HFF-Myc (cell line): Measurements from ENCODE around the gene PACRG.

Experiments
- DNase-seq: peaks from one replicate; pipeline ENCODE4 v3.0.0-alpha.2; 2011; ENCODE audit warnings: low read depth; ENCODE audit errors: extremely low read depth
- H3K4me3 ChIP-seq: replicated peaks from 2 replicates; pipeline ENCODE4 v1.5.1; 2011; ENCODE audit warnings: low read depth, mild to moderate bottlenecking, control low read depth, low read length
- TF ChIP-seq, protein P1 (sequence below): IDR thresholded peaks from 2 replicates; pipeline ENCODE4 v1.5.1; 2012; ENCODE audit warnings: mild to moderate bottlenecking, low read depth, low read length, control low read depth; ENCODE audit errors: missing control alignments

Gene PACRG

DNA sequence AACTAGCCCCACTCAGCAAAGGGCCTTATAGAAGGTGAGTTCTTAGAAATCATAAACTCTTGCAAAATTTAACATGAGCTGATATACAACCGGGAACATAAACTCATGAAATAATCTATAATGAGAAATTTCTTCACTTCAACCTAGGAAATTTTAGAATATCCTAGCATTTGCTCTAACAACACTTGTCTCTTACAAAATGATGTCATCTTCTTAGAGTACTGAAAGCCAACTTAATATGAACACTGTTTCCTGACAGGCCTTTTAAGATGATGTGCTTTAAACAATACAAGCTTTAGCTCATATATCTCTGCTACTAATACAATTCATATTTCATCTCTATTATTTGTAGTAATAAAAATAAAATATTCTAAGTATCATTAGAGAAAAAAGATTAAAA is 932 bp downstream of the PACRG start:
- no peak overlapping the region for H3K4me3 ChIP-seq
- TF ChIP-seq, protein P1, sequence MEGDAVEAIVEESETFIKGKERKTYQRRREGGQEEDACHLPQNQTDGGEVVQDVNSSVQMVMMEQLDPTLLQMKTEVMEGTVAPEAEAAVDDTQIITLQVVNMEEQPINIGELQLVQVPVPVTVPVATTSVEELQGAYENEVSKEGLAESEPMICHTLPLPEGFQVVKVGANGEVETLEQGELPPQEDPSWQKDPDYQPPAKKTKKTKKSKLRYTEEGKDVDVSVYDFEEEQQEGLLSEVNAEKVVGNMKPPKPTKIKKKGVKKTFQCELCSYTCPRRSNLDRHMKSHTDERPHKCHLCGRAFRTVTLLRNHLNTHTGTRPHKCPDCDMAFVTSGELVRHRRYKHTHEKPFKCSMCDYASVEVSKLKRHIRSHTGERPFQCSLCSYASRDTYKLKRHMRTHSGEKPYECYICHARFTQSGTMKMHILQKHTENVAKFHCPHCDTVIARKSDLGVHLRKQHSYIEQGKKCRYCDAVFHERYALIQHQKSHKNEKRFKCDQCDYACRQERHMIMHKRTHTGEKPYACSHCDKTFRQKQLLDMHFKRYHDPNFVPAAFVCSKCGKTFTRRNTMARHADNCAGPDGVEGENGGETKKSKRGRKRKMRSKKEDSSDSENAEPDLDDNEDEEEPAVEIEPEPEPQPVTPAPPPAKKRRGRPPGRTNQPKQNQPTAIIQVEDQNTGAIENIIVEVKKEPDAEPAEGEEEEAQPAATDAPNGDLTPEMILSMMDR = no peak
- DNase-seq = no peak

DNA sequence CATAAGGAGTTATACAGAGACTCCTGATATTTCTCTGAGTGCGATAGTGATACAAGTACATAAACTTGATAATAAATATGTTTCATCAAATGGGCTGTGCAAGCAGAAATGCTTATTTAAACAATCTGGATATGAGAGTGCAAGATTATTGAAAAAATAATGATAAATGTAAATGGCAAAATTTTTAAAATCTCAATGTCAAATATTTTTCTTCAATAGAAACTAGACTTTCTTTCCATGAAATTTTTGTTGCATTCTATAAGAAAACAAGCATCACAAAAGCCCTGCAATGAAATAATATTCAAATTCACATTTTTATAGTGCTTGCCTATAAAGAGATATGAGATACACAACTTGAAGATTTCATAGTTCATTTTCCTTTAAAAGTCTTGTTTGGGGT is 2.7 kb downstream of the PACRG start:
- H3K4me3 ChIP-seq = no peak overlapping the region
- DNase-seq = no peak
- TF ChIP-seq, protein P1 = no peak

DNA sequence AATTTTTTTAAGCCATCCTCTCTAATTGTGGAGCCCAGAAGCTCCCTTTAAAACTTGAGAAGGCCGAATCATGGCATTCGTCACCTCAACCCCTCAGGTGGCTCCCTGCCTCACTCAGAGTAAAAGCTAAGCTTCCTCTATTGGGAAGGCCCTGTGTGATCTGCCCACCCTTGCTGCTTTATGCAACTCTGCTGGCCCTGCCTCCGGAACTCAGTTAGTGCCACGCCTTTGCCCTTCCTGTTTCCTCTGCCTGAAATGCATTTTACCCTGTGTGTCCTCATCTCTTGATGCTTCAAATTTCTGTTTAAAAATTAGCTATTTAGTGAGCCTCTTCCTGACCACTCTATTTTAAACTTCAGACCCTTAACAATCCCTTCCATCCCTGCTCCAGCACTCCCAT is 5.7 kb downstream of the PACRG start:
- H3K4me3 ChIP-seq = no peak overlapping the region
- no peak for DNase-seq
- TF ChIP-seq, protein P1 = no peak

DNA sequence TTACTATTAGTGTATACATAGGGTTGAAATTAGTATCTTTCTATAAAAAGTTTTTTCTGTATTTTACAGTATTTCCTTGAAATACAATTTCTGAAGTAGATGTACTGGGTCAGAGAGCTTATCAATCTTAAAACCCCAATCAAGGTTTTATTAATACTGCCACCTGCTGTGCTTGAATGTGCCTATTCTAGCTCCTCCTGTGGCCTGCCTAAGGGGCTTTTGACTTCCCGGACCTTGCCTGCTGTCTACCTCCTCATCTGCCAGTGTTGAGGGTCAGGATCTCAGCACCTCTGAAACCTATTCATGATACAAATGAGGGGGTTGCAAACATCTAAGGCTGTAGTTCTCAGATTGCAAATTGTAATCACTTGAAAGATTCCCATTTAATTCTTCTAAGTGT is 9.2 kb downstream of the PACRG start:
- no peak for DNase-seq
- TF ChIP-seq, protein P1 = no peak
- H3K4me3 ChIP-seq = no peak overlapping the region

DNA sequence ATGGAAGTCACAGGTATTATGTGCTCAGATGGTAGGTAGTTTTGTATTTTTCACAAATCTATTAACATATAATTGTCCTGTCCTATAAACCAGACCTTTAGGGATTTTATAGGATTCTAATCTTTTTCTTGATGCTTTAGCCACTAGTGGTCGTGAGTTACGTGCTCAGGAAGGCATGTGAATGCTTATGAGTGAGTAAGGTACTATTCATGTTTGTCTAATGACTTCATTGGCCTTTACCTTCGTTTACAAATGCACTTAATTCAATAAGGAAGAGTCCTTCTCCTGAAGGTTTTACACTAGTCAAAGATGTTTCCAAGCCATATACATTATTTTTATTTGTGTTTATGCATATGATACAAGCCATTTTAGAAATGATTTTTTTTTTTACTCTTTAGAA is 23.0 kb downstream of the PACRG start:
- TF ChIP-seq, protein P1 = no peak
- DNase-seq = no peak
- no peak overlapping the region for H3K4me3 ChIP-seq

DNA sequence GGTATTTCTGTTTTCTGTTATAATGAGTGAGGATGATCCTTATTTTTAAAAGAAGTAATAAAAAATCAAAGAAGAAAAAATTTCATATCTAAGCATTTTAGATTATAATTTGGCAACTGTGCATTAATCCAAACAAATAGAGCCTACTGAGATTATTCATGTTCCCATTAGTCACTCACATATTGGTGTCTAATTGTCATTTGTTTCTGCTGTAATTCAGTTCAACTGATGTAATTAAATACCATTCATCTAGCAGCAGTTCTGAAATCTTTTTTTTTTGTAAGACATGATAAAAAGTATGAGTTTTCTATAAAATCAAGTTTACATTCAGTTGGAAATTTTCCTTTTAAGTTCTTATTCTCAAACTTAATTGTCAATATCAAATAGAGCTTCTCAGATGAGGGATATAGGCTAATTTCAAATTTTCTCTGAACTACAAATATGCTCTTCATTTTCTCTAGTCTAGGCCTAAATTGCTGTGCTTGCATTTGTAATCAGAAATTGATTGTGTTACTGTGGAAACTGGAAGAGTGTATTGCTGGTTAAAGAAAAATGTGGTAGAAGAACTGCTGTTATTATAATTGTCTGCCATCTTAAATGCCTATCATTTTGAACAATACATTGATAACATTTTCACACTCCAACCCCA is 23.6 kb downstream of the PACRG start:
- TF ChIP-seq, protein P1 = no peak
- H3K4me3 ChIP-seq = no peak overlapping the region
- DNase-seq = no peak

DNA sequence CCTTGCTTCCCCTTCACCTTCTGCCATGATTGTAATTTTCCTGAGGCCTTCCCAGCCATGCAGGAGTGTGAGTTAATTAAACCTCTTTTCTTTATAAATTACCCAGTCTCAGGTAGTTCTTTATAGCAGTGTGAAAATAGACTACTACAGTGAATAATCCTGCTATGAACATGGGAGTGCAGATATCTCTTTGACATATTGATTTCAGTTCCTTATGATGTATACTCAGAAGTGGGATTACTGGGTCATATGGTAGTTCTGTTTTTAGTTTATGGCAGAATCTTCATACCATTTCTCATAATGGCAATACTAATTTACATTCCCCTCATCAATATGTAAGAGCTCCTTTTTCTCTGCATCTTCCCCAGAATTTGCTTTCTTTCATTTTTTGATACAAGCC is 26.0 kb downstream of the PACRG start:
- TF ChIP-seq, protein P1 = no peak
- DNase-seq = no peak

More for the DNA sequence above, 26.0 kb downstream of the PACRG start:
- no peak overlapping the region for H3K4me3 ChIP-seq
